ENCODE measurements around the gene ANKH.

Gene ANKH

DNA sequence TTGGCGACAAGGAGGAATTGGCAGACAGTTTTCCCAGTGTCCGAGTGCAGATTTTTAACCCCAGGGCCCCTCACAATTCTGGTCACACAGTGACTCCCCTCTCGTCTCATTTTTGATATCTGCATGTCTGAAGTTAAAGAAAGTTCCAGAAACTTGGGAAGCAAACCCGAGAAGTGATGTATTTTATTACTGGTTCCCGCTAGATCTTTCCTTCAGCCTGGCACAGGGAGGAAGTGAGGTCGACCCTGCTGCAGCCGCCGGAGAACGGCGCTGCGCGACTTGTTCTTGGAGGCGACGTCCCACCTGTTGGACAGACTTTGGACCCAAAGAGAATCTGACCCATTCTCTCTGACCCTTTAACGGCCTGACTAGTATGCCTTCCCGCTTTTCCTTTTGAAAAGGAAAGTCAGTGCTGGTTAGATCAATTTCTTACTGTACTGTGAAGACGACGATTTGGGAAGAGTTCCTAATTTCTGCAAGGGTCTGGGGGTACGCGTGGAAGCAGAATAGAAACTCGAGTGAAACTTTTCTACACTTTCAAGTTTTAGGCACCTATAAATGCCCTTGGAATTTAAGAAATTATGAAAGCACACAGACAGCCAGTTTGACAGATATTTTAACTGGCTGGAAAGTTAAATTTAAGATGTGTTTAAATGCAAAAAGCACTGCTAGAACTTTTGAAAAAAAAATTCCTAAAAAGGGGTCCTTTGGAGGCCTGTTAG lies 206.3 kb downstream of the ANKH start:
- TF ChIP-seq GATA2 (IDR thresholded peaks at IDR 0.05; ENCODE audit: low read depth, low read length) (no peak), GATA3 (IDR thresholded peaks at IDR 0.05; ENCODE audit: low read depth, low read length) (no peak)

DNA sequence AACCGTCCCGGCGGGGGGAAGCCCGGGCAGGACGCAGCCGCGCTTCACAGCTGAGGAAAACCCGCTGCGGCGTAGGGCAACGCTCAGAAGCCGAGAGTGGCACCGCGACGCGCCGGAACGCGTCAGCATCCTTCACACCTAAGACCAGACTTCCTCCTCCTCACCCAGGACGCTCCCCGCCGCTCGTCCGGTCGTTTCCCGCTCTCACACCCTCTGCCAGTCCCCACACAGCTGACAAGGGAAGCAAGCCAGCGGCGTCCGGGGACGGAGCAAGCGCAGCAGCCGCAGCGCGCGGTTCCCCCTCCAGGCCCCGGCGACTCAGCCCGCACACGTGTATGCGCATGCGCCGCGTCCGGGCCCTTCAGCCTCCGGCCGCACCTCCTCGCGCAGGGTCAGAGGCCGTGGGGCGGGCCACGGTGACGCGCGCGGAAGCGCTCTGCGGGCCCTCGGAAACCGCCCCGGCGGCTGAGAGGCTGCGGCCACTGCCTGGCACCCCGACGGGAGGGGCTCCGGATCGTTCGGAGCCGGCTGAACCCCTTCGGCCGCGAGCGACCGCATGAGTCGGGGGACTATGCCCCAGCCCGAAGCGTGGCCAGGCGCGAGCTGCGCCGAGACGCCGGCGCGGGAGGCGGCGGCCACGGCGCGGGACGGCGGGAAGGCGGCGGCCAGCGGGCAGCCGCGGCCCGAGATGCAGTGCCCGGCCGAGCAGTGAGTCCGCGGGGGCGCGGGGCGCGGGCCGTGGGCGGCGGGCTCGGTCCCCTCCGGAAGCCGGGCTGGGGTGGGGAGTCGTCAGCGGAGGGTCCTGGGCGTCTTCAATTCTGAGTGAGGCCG lies 207.1 kb downstream of the ANKH start, which contains the start of gene OTULIN:
TSS of gene OTULIN (plus strand) at position 449 of the 831 bp plus-strand sequence. CDS start at position 557, 108 bp downstream.
- no peak for TF ChIP-seq GATA2 (IDR thresholded peaks at IDR 0.05; ENCODE audit: low read depth, low read length)
- no peak for TF ChIP-seq GATA3 (IDR thresholded peaks at IDR 0.05; ENCODE audit: low read depth, low read length)

DNA sequence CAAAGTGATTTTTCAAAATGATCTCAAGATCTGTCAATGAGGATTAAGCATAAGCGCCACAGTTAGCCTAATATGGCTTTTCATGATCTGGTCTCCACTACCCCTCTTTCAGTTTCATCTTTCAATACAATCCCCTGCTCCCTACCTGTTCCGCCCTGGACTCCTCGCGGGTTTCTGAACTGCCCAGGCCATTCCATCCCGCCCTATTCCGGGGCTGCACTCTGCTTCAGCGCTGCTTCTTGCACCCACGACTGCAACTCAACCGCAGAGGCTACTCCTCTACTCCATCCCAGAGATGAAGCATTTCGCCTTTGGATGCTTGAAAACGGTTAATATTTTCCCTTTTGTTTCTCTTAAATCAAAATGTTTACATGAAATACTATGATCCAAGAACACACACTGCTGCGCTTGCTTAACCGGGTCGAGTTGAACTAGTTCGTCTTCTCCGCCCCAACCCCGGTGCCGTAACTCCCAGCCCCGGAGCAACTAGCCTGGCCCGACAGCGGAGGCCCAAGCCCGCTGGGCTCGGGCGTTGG lies 207.8 kb downstream of the ANKH start:
- TF ChIP-seq GATA2 (IDR thresholded peaks at IDR 0.05; ENCODE audit: low read depth, low read length) = no peak
- TF ChIP-seq GATA3 (IDR thresholded peaks at IDR 0.05; ENCODE audit: low read depth, low read length) = no peak

DNA sequence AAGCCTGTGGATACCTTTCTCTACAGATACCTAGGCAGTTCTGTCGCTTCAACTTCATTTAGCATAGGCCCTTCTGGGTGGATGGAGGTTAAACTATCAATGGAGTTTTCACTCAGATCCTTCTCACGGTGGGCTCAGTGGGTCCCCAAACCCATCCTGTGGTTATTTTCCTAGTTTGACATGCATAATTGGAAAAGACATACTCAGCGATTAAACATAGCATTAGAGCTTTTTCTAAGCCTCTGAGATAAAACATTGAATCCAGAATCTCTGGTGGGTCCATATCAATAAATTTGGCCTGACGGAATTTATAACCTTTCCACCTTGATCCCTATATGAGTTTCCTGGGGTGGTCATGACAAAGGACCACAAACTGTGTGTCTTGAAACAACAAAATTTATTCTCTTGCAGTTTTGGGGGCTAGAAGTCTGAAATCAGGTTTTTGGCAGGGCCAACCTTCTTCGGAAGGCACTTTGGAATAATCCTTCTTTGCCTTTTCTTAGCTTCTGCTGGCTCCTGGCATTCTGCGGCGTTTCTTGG lies 208.8 kb downstream of the ANKH start:
- TF ChIP-seq GATA2 (IDR thresholded peaks at IDR 0.05; ENCODE audit: low read depth, low read length) (no peak), GATA3 (IDR thresholded peaks at IDR 0.05; ENCODE audit: low read depth, low read length) (no peak)

DNA sequence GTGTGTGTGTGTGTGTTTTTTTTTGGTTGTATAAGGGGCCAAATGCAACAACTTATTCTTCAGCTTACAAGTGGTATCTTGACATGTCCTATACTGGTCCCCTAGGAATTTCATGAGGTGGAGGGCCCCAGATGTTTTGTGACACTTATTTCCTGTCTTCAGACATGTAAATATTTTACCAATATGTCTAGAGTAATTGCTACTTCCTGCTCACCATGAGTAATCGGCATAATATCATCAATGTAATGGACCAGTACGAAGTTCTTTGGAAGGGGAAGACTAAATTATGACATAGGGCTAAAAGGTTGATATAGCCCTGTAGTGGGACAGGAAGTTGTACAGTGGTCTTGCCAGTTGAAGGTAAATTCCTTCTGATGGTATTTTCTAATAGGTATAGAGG lies 210.7 kb downstream of the ANKH start:
- TF ChIP-seq GATA3 (IDR thresholded peaks at IDR 0.05; ENCODE audit: low read depth, low read length) (no peak), GATA2 (IDR thresholded peaks at IDR 0.05; ENCODE audit: low read depth, low read length) (no peak)

DNA sequence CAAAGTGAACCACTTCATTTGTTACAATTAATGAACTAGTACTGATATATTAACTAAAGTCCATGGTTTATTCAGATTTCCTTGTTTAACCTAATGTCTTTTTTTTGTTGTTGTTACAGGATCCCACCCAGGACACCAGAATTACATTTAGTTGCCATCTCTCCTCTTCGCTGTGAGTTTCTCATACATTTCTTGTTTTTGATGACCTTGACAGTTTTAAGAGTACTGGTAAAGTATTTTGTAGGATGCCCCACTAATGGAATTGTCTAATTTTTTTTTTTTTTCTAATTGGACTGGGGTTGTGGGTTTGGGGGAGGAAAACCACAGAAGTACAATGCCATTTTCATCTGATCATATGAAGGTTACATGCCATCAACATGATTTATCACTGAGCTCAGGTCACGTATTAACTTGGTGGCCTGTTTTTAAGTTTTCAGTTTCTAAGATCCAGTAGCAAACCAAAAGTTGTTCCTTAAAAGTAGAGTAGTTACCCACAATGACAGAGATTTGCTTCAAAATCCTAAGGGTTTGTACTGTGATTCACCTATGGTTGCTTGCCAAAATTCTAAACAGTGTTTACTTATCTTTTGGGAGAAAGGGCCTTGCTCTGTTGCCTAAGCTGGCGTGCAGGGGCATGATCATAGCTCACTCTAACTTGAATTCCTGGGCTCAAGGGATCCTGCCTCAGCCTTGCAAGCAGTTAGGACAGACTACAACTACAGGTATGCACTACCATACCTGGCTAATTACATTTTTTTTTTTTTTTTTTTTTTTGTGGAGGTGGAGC lies 211.6 kb downstream of the ANKH start:
- TF ChIP-seq GATA3 (IDR thresholded peaks at IDR 0.05; ENCODE audit: low read depth, low read length) (no peak), GATA2 (IDR thresholded peaks at IDR 0.05; ENCODE audit: low read depth, low read length) (no peak)

DNA sequence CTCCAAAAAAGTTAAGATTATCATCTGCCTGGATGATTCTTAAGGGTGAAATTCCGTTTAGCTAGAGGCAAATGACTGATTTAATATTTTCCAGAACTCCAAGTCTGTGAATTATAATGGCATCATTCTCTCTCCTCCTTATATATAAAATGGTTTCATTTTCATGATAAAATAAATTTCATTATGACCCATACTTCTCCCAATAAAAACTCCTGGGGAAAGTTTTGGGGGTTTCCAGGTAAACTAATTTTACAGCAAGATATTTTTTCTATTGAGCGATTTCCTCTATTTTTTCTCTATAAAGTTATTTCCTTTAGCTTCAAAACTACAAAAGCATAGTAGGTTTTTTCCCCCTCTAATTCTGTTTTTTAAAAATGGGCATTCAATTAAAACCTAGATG lies 214.7 kb downstream of the ANKH start:
- TF ChIP-seq GATA3 (IDR thresholded peaks at IDR 0.05; ENCODE audit: low read depth, low read length) (no peak), GATA2 (IDR thresholded peaks at IDR 0.05; ENCODE audit: low read depth, low read length) (no peak)

DNA sequence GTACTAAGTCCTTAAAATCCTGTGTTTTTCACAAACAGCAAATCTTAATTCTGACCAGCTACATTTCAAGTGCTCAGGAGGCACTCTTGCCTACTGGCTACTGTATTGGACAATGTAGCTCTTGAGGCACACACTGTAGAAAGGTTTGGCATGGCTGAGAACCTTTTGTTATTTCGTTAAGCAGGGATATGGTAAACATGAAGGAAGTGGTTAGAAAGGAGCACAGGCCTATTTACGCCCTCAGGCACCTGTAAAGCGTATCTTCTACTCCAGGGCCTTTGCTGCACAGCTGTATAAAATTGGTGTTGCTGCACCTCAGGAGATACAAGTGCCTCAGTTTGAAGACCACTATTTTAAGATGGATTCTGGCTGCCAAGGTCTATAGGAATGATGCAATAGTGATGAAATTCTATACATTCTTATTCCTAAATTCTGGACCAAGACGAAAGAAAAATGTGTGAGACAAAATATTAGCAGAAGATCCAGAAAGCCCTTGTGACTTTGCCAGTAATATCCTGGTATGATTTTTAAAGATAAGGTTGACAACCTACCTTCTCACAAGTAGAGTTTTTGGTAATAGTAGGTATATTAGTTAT lies 216.3 kb downstream of the ANKH start:
- TF ChIP-seq GATA3 (IDR thresholded peaks at IDR 0.05; ENCODE audit: low read depth, low read length) (no peak), GATA2 (IDR thresholded peaks at IDR 0.05; ENCODE audit: low read depth, low read length) (no peak)
